GM21737 (cell line): ENCODE data around the gene UQCR10.

Experiments used
- ATAC-seq: cut with Tn5 transposase; IDR thresholded peaks from one replicate; pipeline ENCODE4 v1.9.1; 2021; ENCODE audit warnings: mild to moderate bottlenecking, moderate library complexity; ENCODE audit not compliant: unreplicated experiment

Gene UQCR10

GRCh38 chr22:29767171-29768051, at the start of gene UQCR10:
TSS of gene UQCR10 (plus strand) at chr22:29767369. CDS start at chr22:29767399, 30 bp downstream.
- peak; percentile 72 for ATAC-seq

- ATAC-seq = no peak
Measured at GRCh38 chr22:29717789-29718188, 49.4 kb upstream of the UQCR10 start.

GRCh38 chr22:29718949-29719898, 47.9 kb upstream of the UQCR10 start:
- no peak for ATAC-seq

GRCh38 chr22:29719899-29720645, 47.1 kb upstream of the UQCR10 start, which contains the start of gene CABP7:
TSS of gene CABP7 (plus strand) at chr22:29720003. CDS start at chr22:29720425, 422 bp downstream.
- ATAC-seq = no peak

- no peak for ATAC-seq
Measured at GRCh38 chr22:29720811-29721323, 46.3 kb upstream of the UQCR10 start.

GRCh38 chr22:29722151-29722550, 45.0 kb upstream of the UQCR10 start:
- ATAC-seq = no peak

- no peak for ATAC-seq
Measured at GRCh38 chr22:29722587-29722986, 44.6 kb upstream of the UQCR10 start.

GRCh38 chr22:29723766-29724165, 43.4 kb upstream of the UQCR10 start:
- ATAC-seq = no peak

- no peak for ATAC-seq
Measured at GRCh38 chr22:29724843-29725242, 42.3 kb upstream of the UQCR10 start.

GRCh38 chr22:29726106-29726505, 41.1 kb upstream of the UQCR10 start:
- ATAC-seq = no peak

- ATAC-seq = no peak
Measured at GRCh38 chr22:29726512-29727130, 40.5 kb upstream of the UQCR10 start.

- no peak for ATAC-seq
Measured at GRCh38 chr22:29727131-29727523, 40.0 kb upstream of the UQCR10 start.

GRCh38 chr22:29729161-29729560, 38.0 kb upstream of the UQCR10 start:
- no peak for ATAC-seq

- ATAC-seq = no peak
Measured at GRCh38 chr22:29731058-29731850, 35.9 kb upstream of the UQCR10 start.

- no peak for ATAC-seq
Measured at GRCh38 chr22:29732883-29733282, 34.3 kb upstream of the UQCR10 start.

GRCh38 chr22:29733362-29734201, 33.6 kb upstream of the UQCR10 start:
- no peak for ATAC-seq

- no peak for ATAC-seq
Measured at GRCh38 chr22:29734406-29734805, 32.8 kb upstream of the UQCR10 start.

- no peak for ATAC-seq
Measured at GRCh38 chr22:29734838-29735237, 32.3 kb upstream of the UQCR10 start.
